H1 (cell line): ENCODE results near the gene CD1D. TPM values are rescaled to one million over a fixed set of nuclear protein-coding genes. Genes with fewer than 3 reads are reported as not detected.

ENCODE experiments used
- CTCF ChIA-PET: fragments of 300-600 bp; sonication (Branson Sonifier 250); formaldehyde crosslinking; loops from one replicate; lab custom pipeline; 2021; ENCODE audit not compliant: partially characterized antibody; lab: Charles Lee
- POLR2A ChIA-PET: fragments of 300-600 bp; sonication (Branson Sonifier 250); formaldehyde crosslinking; loops from one replicate; lab custom pipeline; 2021; ENCODE audit warnings: inconsistent platforms; ENCODE audit not compliant: partially characterized antibody; lab: Charles Lee
- DNase-seq, 2 experiments: peaks; one replicate each; pipeline versions ENCODE4 v3.0.0 to v3.0.0-alpha.2; 2010 to 2022; ENCODE audit warnings: low spot score in 2 of 2, low read depth in 1 of 2, mixed read lengths in 1 of 2
- FAIRE-seq: peaks from 2 replicates; lab custom pipeline; 2011; peaks lifted over from hg19 to GRCh38; lab: Jason Lieb, UNC
- H2AFZ ChIP-seq: 2 replicates; pipeline ENCODE4 v1.8.1; 2012; ENCODE audit warnings: low read length, inconsistent platforms
- H2AK5ac ChIP-seq: 2 replicates; pipeline ENCODE4 v1.6.1; 2013; ENCODE audit warnings: low read depth, low read length
- H2BK120ac ChIP-seq: replicated peaks from 2 replicates; pipeline ENCODE3; 2013; ENCODE audit warnings: low read depth, low read length, inconsistent platforms
- H2BK12ac ChIP-seq: 2 replicates; pipeline ENCODE4 v1.6.1; 2013; ENCODE audit warnings: low read depth, low read length
- H2BK15ac ChIP-seq: 2 replicates; pipeline ENCODE4 v1.6.1; 2013; ENCODE audit warnings: low read length
- H2BK20ac ChIP-seq: 2 replicates; pipeline ENCODE4 v1.6.1; 2013; ENCODE audit warnings: low read length
- H2BK5ac ChIP-seq: 2 replicates; pipeline ENCODE4 v1.6.1; 2013; ENCODE audit warnings: low read depth, low read length
- H3K14ac ChIP-seq: 2 replicates; pipeline ENCODE4 v1.6.1; 2013; ENCODE audit warnings: inconsistent platforms; ENCODE audit not compliant: insufficient read length
- H3K18ac ChIP-seq: 2 replicates; pipeline ENCODE4 v1.6.1; 2013; ENCODE audit warnings: low read length; ENCODE audit errors: extremely low read depth
- H3K23ac ChIP-seq: 2 replicates; pipeline ENCODE4 v1.6.1; 2013; ENCODE audit warnings: inconsistent platforms; ENCODE audit not compliant: insufficient read length
- H3K23me2 ChIP-seq: 2 replicates; pipeline ENCODE4 v1.6.1; 2013; ENCODE audit warnings: low read depth, low read length
- H3K27ac ChIP-seq: 2 replicates; pipeline ENCODE4 v1.6.1; 2011; ENCODE audit warnings: low read depth, low read length, inconsistent platforms
- H3K27me3 ChIP-seq, 4 experiments: replicated peaks in 1 of 4; 1 replicate in 1 of 4; 2 replicates in 3 of 4; pipeline versions ENCODE4 v1.6.1 to v1.8.1; 2011 to 2013; ENCODE audit warnings: low read length in 3 of 4, mild to moderate bottlenecking in 3 of 4, inconsistent platforms in 2 of 4, mixed read lengths in 2 of 4, moderate library complexity in 1 of 4; ENCODE audit not compliant: control insufficient read depth in 3 of 4, insufficient read depth in 3 of 4; ENCODE audit errors: extremely low read depth in 1 of 4
- H3K36me3 ChIP-seq, 4 experiments: 2 replicates each; pipeline versions ENCODE4 v1.6.1 to v1.8.1; 2011 to 2013; ENCODE audit warnings: mild to moderate bottlenecking in 4 of 4, low read length in 3 of 4, moderate library complexity in 2 of 4, control low read depth in 1 of 4, inconsistent platforms in 1 of 4; ENCODE audit not compliant: insufficient read depth in 4 of 4, control insufficient read depth in 2 of 4
- H3K4ac ChIP-seq: replicated peaks from 2 replicates; pipeline ENCODE3; 2013; ENCODE audit warnings: low read length, low read depth, mixed read lengths, inconsistent platforms; ENCODE audit not compliant: insufficient read length
- H3K4me1 ChIP-seq, 4 experiments: replicated peaks in 1 of 4; 1 replicate in 1 of 4; 2 replicates in 3 of 4; pipeline versions ENCODE4 v1.6.1 to v1.8.1; 2011 to 2013; ENCODE audit warnings: low read length in 3 of 4, inconsistent platforms in 2 of 4, mixed read lengths in 1 of 4; ENCODE audit not compliant: insufficient read depth in 4 of 4, control insufficient read depth in 3 of 4
- H3K4me2 ChIP-seq, 2 experiments: 2 replicates each; pipeline versions ENCODE4 v1.6.1 to v1.8.1; 2011 to 2013; ENCODE audit warnings: low read depth in 2 of 2, low read length in 2 of 2, control low read depth in 1 of 2, inconsistent platforms in 1 of 2, mild to moderate bottlenecking in 1 of 2; ENCODE audit not compliant: insufficient read depth in 1 of 2
- H3K4me3 ChIP-seq, 4 experiments: fragments of 200-600, 300-600 bp in 1 of 4; sonication (generic), shearing (Covaris generic), sonication (Bioruptor Twin) in 1 of 4; 2 replicates each; pipeline versions ENCODE4 v1.5.1 to v1.8.1; 2011 to 2016; ENCODE audit warnings: low read length in 4 of 4, low read depth in 3 of 4, control low read depth in 2 of 4, inconsistent platforms in 2 of 4, mild to moderate bottlenecking in 2 of 4, mixed read lengths in 1 of 4, moderate library complexity in 1 of 4; ENCODE audit not compliant: insufficient read depth in 2 of 4; ENCODE audit errors: extremely low read depth in 1 of 4
- H3K56ac ChIP-seq: replicated peaks from 2 replicates; pipeline ENCODE3; 2013; ENCODE audit warnings: low read depth, mild to moderate bottlenecking, mixed read lengths, low read length, inconsistent platforms; ENCODE audit not compliant: insufficient read length
- H3K79me1 ChIP-seq: 2 replicates; pipeline ENCODE4 v1.6.1; 2013; ENCODE audit warnings: low read depth, low read length, control low read depth
- H3K79me2 ChIP-seq, 2 experiments: 2 replicates each; pipeline versions ENCODE4 v1.6.1 to v1.8.1; 2012 to 2013; ENCODE audit warnings: low read length in 2 of 2, mild to moderate bottlenecking in 2 of 2, inconsistent platforms in 1 of 2; ENCODE audit not compliant: insufficient read depth in 2 of 2, control insufficient read depth in 1 of 2
- H3K9ac ChIP-seq, 4 experiments: replicated peaks in 1 of 4; 1 replicate in 1 of 4; 2 replicates in 3 of 4; pipeline versions ENCODE4 v1.6.1 to v1.8.1; 2011 to 2013; ENCODE audit warnings: low read depth in 3 of 4, low read length in 3 of 4, control low read depth in 2 of 4, mild to moderate bottlenecking in 2 of 4, moderate library complexity in 2 of 4, inconsistent platforms in 1 of 4; ENCODE audit errors: extremely low read depth in 1 of 4
- H3K9me3 ChIP-seq, 2 experiments: 2 replicates each; pipeline versions ENCODE4 v1.6.1 to v1.8.1; 2012 to 2013; ENCODE audit warnings: mild to moderate bottlenecking in 2 of 2, moderate library complexity in 2 of 2, control low read depth in 1 of 2, inconsistent platforms in 1 of 2, low read depth in 1 of 2, low read length in 1 of 2, mixed read lengths in 1 of 2; ENCODE audit not compliant: insufficient read depth in 2 of 2
- H4K20me1 ChIP-seq, 2 experiments: replicated peaks in 1 of 2; 2 replicates each; pipeline versions ENCODE3 to v1.8.1; 2011 to 2013; ENCODE audit warnings: inconsistent platforms in 2 of 2, low read length in 2 of 2, mild to moderate bottlenecking in 1 of 2; ENCODE audit not compliant: insufficient read depth in 2 of 2, control insufficient read depth in 1 of 2
- H4K5ac ChIP-seq: 2 replicates; pipeline ENCODE4 v1.6.1; 2013; ENCODE audit warnings: low read length, low read depth, mixed read lengths, inconsistent platforms; ENCODE audit not compliant: insufficient read length
- H4K8ac ChIP-seq: 2 replicates; pipeline ENCODE4 v1.8.0; 2013; ENCODE audit warnings: mild to moderate bottlenecking, moderate library complexity, low read length, inconsistent platforms; ENCODE audit not compliant: insufficient read depth; ENCODE audit errors: extremely low read depth
- H4K91ac ChIP-seq: replicated peaks from 2 replicates; pipeline ENCODE3; 2013; ENCODE audit warnings: low read length, mixed read lengths, inconsistent platforms; ENCODE audit not compliant: insufficient read length
- BRCA1 ChIP-seq: IDR thresholded peaks from 2 replicates; pipeline ENCODE4 v1.6.1; 2012; ENCODE audit warnings: low read depth, low read length, improper control_type of control experiment
- CBX8 ChIP-seq: fragments of 300-800, 300-1000 bp; sonication (generic); IDR thresholded peaks from 2 replicates; pipeline ENCODE4 v1.7.1; 2016; ENCODE audit warnings: low read depth, low read length, borderline replicate concordance
- GABPA ChIP-seq: IDR thresholded peaks from 2 replicates; pipeline ENCODE4 v1.6.1; 2011; ENCODE audit warnings: mild to moderate bottlenecking, low read length, moderate library complexity, borderline replicate concordance; ENCODE audit not compliant: insufficient read depth
- JUN ChIP-seq: IDR thresholded peaks from 2 replicates; pipeline ENCODE4 v1.6.1; 2011; ENCODE audit warnings: low read depth, mild to moderate bottlenecking, improper control_type of control experiment, low read length
- JUND ChIP-seq: IDR thresholded peaks from 2 replicates; pipeline ENCODE4 v1.6.1; 2011; ENCODE audit warnings: mild to moderate bottlenecking, improper control_type of control experiment, low read length
- MAFK ChIP-seq: IDR thresholded peaks from 2 replicates; pipeline ENCODE4 v1.6.1; 2012; ENCODE audit warnings: low read depth, mild to moderate bottlenecking, improper control_type of control experiment, low read length
- MAX ChIP-seq: IDR thresholded peaks from 2 replicates; pipeline ENCODE4 v1.6.1; 2012; ENCODE audit warnings: inconsistent platforms
- POLR2A ChIP-seq, 2 experiments: IDR thresholded peaks; 1 replicate in 1 of 2; 2 replicates in 1 of 2; pipeline ENCODE4 v1.6.1; 2011; ENCODE audit warnings: low read depth in 2 of 2, low read length in 2 of 2, mild to moderate bottlenecking in 2 of 2; ENCODE audit errors: control extremely low read depth in 1 of 2
- RAD21 ChIP-seq, 2 experiments: IDR thresholded peaks in 1 of 2; conservative IDR thresholded peaks in 1 of 2; 2 replicates each; pipeline ENCODE4 v1.6.1; 2011; ENCODE audit warnings: low read depth in 2 of 2, low read length in 2 of 2, improper control_type of control experiment in 1 of 2, inconsistent platforms in 1 of 2, mild to moderate bottlenecking in 1 of 2, moderate library complexity in 1 of 2
- WGBS, 2 experiments: shearing (Covaris generic) in 1 of 2; methylation state at CpG; one replicate each; pipeline versions ENCODE4 v1.1.6 to v1.1.7; 2013 to 2015; ENCODE audit warnings: low lambda C conversion rate in 2 of 2, mixed read lengths in 2 of 2, inconsistent platforms in 1 of 2, low coverage in 1 of 2, missing lambda C conversion rate in 1 of 2; ENCODE audit not compliant: insufficient replicate concordance in 2 of 2, insufficient coverage in 1 of 2, insufficient read length in 1 of 2; ENCODE audit errors: extremely low coverage in 1 of 2, missing lambda C conversion rate in 1 of 2; 5-methylcytosine and 5-hydroxymethylcytosine counted together
- polyA plus RNA-seq, 7 experiments: library from polyadenylated mRNA; depleted of rRNA in 3 of 7; stranded (reverse) in 5 of 7; unstranded in 2 of 7; fragments of >200 nt in 5 of 7; fragments of 200-250 nt in 2 of 7; gene quantifications; 1 replicate in 5 of 7; 2 replicates in 1 of 7; 4 replicates in 1 of 7; pipeline versions ENCODE4 v1.2.1 to v1.2.3, GENCODE V29; 2011 to 2013; ENCODE audit warnings: missing spikeins in 2 of 7, mixed read lengths in 2 of 7
- total RNA-seq: library from RNA; stranded (reverse); fragmentation: NEBNext Ultra II Directional; extraction: Animal tissue kit (Norgen Biotek cat#: 25700); gene quantifications from 2 replicates; pipeline ENCODE4 v1.2.1, GENCODE V29; 2021

Gene CD1D
- total and polyA plus RNA-seq, 2 of the 8 experiments (the other 6 are each of a cell fraction or from before 2014, with no cell fraction given): 1.1 to 1.6 TPM

- Histone ChIP-seq H3K4me2 (peak overlapping the region in 1 of 2 experiments; percentile 28; a peak in 1 of 4 replicates), H2AFZ (no peak overlapping the region), H3K18ac (no peak overlapping the region; the same call in 1 of the 2 replicates), H3K4me1 (peaks cover 3 to 15% (median 6%) of the 10 kb centered on the region in 4 experiments; a peak in 6 of 7 replicates), H3K36me3 (no peaks in the 10 kb centered on the region), H2BK120ac (no peak overlapping the region), H2AK5ac (no peak overlapping the region), H2BK5ac (no peak overlapping the region), H3K9me3 (no peaks in the 10 kb centered on the region), H3K4ac (no peak overlapping the region), H4K8ac (no peak overlapping the region), H3K79me1 (no peaks in the 10 kb centered on the region), H3K56ac (no peak overlapping the region), H2BK15ac (no peak overlapping the region), H4K5ac (no peak overlapping the region), H3K79me2 (no peaks in the 10 kb centered on the region), H4K91ac (no peak overlapping the region), H2BK12ac (no peak overlapping the region), H3K23me2 (peaks cover 5% of the 10 kb centered on the region; the same call in 1 of the 2 replicates), H3K9ac (no peak overlapping the region), H3K23ac (no peak overlapping the region), H2BK20ac (no peak overlapping the region), H3K14ac (no peak overlapping the region), H3K4me3 (0 out of 8 replicates have a peak overlapping the region, but pooled peaks of 1 of the 4 experiments have one; percentile 0), H4K20me1 (no peaks in the 10 kb centered on the region), H3K27me3 (peaks cover 18 to 35% (median 31%) of the 10 kb centered on the region in 4 experiments), H3K27ac (no peak overlapping the region)
- TF ChIP-seq MAX (no peak), GABPA (no peak), BRCA1 (no peak), JUND (no peak), RAD21 (IDR thresholded peaks at IDR 0.05 in 1 of 2, conservative IDR thresholded peaks at IDR 0.05 in 1 of 2; ENCODE audit: low read depth in 2 of 2, low read length in 2 of 2) (no peak), MAFK (no peak), CBX8 (no peak), JUN (no peak), POLR2A (IDR thresholded peaks at IDR 0.05; ENCODE audit: control extremely low read depth in 1 of 2, low read depth in 2 of 2, low read length in 2 of 2) (no peak)
- FAIRE-seq: no peak
- 51% methylated on average over 3 of the region's 3 CpGs; no CpG with 5 or more reads in 1 of the 2 experiments for WGBS, 2 experiments
- ChIA-PET POLR2A (interaction anchor here (0.8 kb wide), 1 partner anchor 15 kb away, joined by 4 read pairs; no protein-coding TSS in a partner anchor), CTCF (interaction anchor here (0.8 to 3.5 kb wide), 5 partner anchors 18 to 310 kb away, joined by 3 to 23 read pairs (median 4); no protein-coding TSS in a partner anchor)
- no peak for DNase-seq
Observed at GRCh38 chr1:158186180-158186579, 5.5 kb downstream of the CD1D start.
